ENCODE measurements around the gene SLC43A3. TPM values are rescaled to one million over a fixed set of nuclear protein-coding genes. Genes with fewer than 3 reads are reported as not detected.

Gene SLC43A3
- total and polyA plus RNA-seq, 9 of the 15 experiments (the other 6 are each of a cell fraction or from before 2014, with no cell fraction given) = 63.7 to 281 (median 139) TPM

GRCh38 chr11:57471496-57471895 is 44.6 kb upstream of the SLC43A3 start (continued):
- no peak for TF ChIP-seq CREB3 (tag; conservative IDR thresholded peaks at IDR 0.05; ENCODE audit: low read depth)
- no peak for TF ChIP-seq ZNF197 (CRISPR knock-in tag; IDR thresholded peaks at IDR 0.05; ENCODE audit: low read depth)
- no peak for TF ChIP-seq ZNF77 (CRISPR knock-in tag; IDR thresholded peaks at IDR 0.05)
- TF ChIP-seq KLF10 (CRISPR knock-in tag; IDR thresholded peaks at IDR 0.05) = no peak
- TF ChIP-seq NR2C1 (IDR thresholded peaks at IDR 0.05) = no peak
- no peak for TF ChIP-seq NR2C1 (tag; IDR thresholded peaks at IDR 0.05)
- TF ChIP-seq PURB (CRISPR knock-in tag; IDR thresholded peaks at IDR 0.05; ENCODE audit: low read depth) = no peak
- no peak for TF ChIP-seq HNRNPLL (IDR thresholded peaks at IDR 0.05; ENCODE audit: low read depth, low read length, poor library complexity, severe bottlenecking)
- TF ChIP-seq ILF3 (IDR thresholded peaks at IDR 0.05; ENCODE audit: borderline replicate concordance) = no peak
- TF ChIP-seq NFE2L1 (tag; IDR thresholded peaks at IDR 0.05; ENCODE audit: borderline replicate concordance, low read depth) = no peak
- no peak for TF ChIP-seq KAT2B (IDR thresholded peaks at IDR 0.05; ENCODE audit: low read depth, low read length)

GRCh38 chr11:57469268-57469667 is 42.3 kb upstream of the SLC43A3 start:
- Histone ChIP-seq H3K79me2 (ENCODE audit: control insufficient read depth, insufficient read depth, low read length) (no peaks in the 10 kb centered on the region), H3K36me3 (ENCODE audit: control insufficient read depth, insufficient read depth, low read length) (peaks cover 3% of the 10 kb centered on the region; the same call in 1 of the 3 replicates), H3K9ac (ENCODE audit: insufficient read depth in 1 of 2, low read depth in 2 of 2, low read length in 2 of 2) (no peak overlapping the region), H4K20me1 (replicated peaks; ENCODE audit: control insufficient read depth, insufficient read depth, low read length) (no peaks in the 10 kb centered on the region; the same call in 1 of the 2 replicates), H3K4me3 (no peak overlapping the region), H3K4me1 (replicated peaks in 1 of 2; ENCODE audit: control insufficient read depth in 2 of 2, insufficient read depth in 2 of 2, low read length in 2 of 2) (peaks cover 16 to 25% of the 10 kb centered on the region in 2 experiments), H3K9me3 (replicated peaks; ENCODE audit: control insufficient read depth, insufficient read depth, low read depth, low read length) (no peaks in the 10 kb centered on the region), H3K27me3 (ENCODE audit: control insufficient read depth in 2 of 2, insufficient read depth in 2 of 2, low read length in 2 of 2) (no peaks in the 10 kb centered on the region), H2AFZ (ENCODE audit: low read depth, low read length) (no peak overlapping the region), H3K27ac (ENCODE audit: extremely low read depth, low read depth, low read length) (no peak overlapping the region), H3K4me2 (ENCODE audit: insufficient read depth, low read length) (no peak overlapping the region), H3K9me1 (ENCODE audit: control insufficient read depth, insufficient read depth, low read length) (no peaks in the 10 kb centered on the region)
- in situ Hi-C loops (cut with MboI) = no loop called here
- TF ChIP-seq HDAC2 (IDR thresholded peaks at IDR 0.05) (peak; percentile 57; the same call in 1 of the 2 replicates), KDM1A (IDR thresholded peaks at IDR 0.05) (peak; percentile 19 to 68; a peak in 1 of 4 replicates), RCOR1 (IDR thresholded peaks at IDR 0.05; ENCODE audit: borderline replicate concordance in 1 of 2, low read depth in 2 of 2, low read length in 2 of 2) (peak in 1 of 2 experiments; percentile 57; a peak in 1 of 4 replicates), ADNP (tag; IDR thresholded peaks at IDR 0.05) (peak; percentile 88), RBM25 (IDR thresholded peaks at IDR 0.05; ENCODE audit: low read depth, low read length, severe bottlenecking) (peak; percentile 95), CHD4 (IDR thresholded peaks at IDR 0.05; ENCODE audit: insufficient read depth, insufficient replicate concordance, low read depth, low read length, poor library complexity, severe bottlenecking) (peak; percentile 66), TGIF2 (CRISPR knock-in tag; IDR thresholded peaks at IDR 0.05) (no peak), HDAC1 (IDR thresholded peaks at IDR 0.05) (no peak), SMARCA5 (IDR thresholded peaks at IDR 0.05) (0 out of 2 replicates have a peak, but pooled peaks have one; percentile 23), BCOR (IDR thresholded peaks at IDR 0.05) (peak; percentile 92), GMEB1 (CRISPR knock-in tag; IDR thresholded peaks at IDR 0.05) (no peak)
- FAIRE-seq (no peak), ATAC-seq (no peak), DNase-seq (ENCODE audit: extremely low read depth in 1 of 4, low spot score in 3 of 4) (no peak)
- WGBS (ENCODE audit: insufficient coverage, low coverage, missing lambda C conversion rate) = 41% methylated on average over 5 of the region's 5 CpGs
- no TSS peak for BruUV-seq (replicated peaks)
- ChIA-PET POLR2A (no interaction called here), CTCF (ENCODE audit: low intra/inter-chr PET ratio) (no interaction called here)
- intact Hi-C loops (cut with micrococcal nuclease) = no loop called here

Data from K562 (cell line).